ENCODE results near the gene NRXN3.

- TF ChIP-seq PHB2 (IDR thresholded peaks at IDR 0.05; ENCODE audit: partially characterized antibody) (no peak), ZBTB7B (CRISPR knock-in tag; IDR thresholded peaks at IDR 0.05) (no peak), ZNF607 (CRISPR knock-in tag; IDR thresholded peaks at IDR 0.05; ENCODE audit: borderline replicate concordance) (no peak), E2F1 (CRISPR knock-in tag; IDR thresholded peaks at IDR 0.05) (no peak), DMAP1 (CRISPR knock-in tag; IDR thresholded peaks at IDR 0.05) (no peak), JUNB (CRISPR knock-in tag; IDR thresholded peaks at IDR 0.05; ENCODE audit: borderline replicate concordance) (no peak), PHF8 (CRISPR knock-in tag; IDR thresholded peaks at IDR 0.05) (no peak), STAT5B (CRISPR knock-in tag; IDR thresholded peaks at IDR 0.05) (no peak), MTA3 (CRISPR knock-in tag; IDR thresholded peaks at IDR 0.05) (no peak), RORA (CRISPR knock-in tag; IDR thresholded peaks at IDR 0.05) (no peak), NFKB2 (CRISPR knock-in tag; IDR thresholded peaks at IDR 0.05; ENCODE audit: borderline replicate concordance) (no peak), POLR2AphosphoS5 (IDR thresholded peaks at IDR 0.05; ENCODE audit: low read depth, low read length) (no peak)
Observed at GRCh38 chr14:78340250-78340649, 170.1 kb downstream of the NRXN3 start.

Data from HepG2 (cell line).